Stomach (tissue), 9 donors: ENCODE data around the gene ANXA5. TPM values are rescaled to one million over a fixed set of nuclear protein-coding genes. Genes with fewer than 3 reads are reported as not detected.

ENCODE experiments used
- DNase-seq, 2 donors: peaks; one replicate each; pipeline versions ENCODE4 v3.0.0 to v3.0.0-alpha.2; 2013 to 2019
- H3K27ac ChIP-seq, 5 donors: fragments of 200-600 bp in 4 of 5; sonication (generic) in 4 of 5; one replicate each; pipeline ENCODE4 v1.5.1; 2013 to 2019; ENCODE audit warnings: mild to moderate bottlenecking in 1 of 5, moderate library complexity in 1 of 5
- H3K27me3 ChIP-seq, 3 donors: fragments of 200-600 bp; sonication (generic); one replicate each; pipeline ENCODE4 v1.5.1; 2017 to 2019; ENCODE audit warnings: mixed run types in 1 of 3
- H3K36me3 ChIP-seq, 4 donors: fragments of 200-600 bp; sonication (generic); 1 replicate in 3 of 4; 2 replicates in 1 of 4; pipeline ENCODE4 v1.5.1; 2016 to 2019
- H3K4me1 ChIP-seq, 4 donors: fragments of 200-600 bp; sonication (generic); one replicate each; pipeline ENCODE4 v1.5.1; 2016 to 2019
- H3K4me3 ChIP-seq, 4 donors: fragments of 200-600 bp; sonication (generic) in 3 of 4; one replicate each; pipeline ENCODE4 v1.5.1; 2016 to 2019; ENCODE audit warnings: mild to moderate bottlenecking in 1 of 4
- H3K9me3 ChIP-seq, 4 donors: fragments of 200-600 bp; sonication (generic); one replicate each; pipeline ENCODE4 v1.5.1; 2016 to 2019
- EP300 ChIP-seq: sonication (generic); formaldehyde crosslinking; IDR thresholded peaks from one replicate; pipeline ENCODE4 v1.6.1; 2017; ENCODE audit warnings: antibody characterized with exemption
- POLR2A ChIP-seq, 4 donors: fragments of 450-650 bp; IDR thresholded peaks; one replicate each; pipeline ENCODE4 v1.6.1; 2016; ENCODE audit warnings: antibody characterized with exemption in 4 of 4, control low read depth in 2 of 4, mild to moderate bottlenecking in 1 of 4, moderate library complexity in 1 of 4
- POLR2AphosphoS5 ChIP-seq, 3 donors: sonication (generic); formaldehyde crosslinking; IDR thresholded peaks; one replicate each; pipeline ENCODE4 v1.6.1; 2016; ENCODE audit warnings: antibody characterized with exemption in 3 of 3
- WGBS, 5 donors: extraction: QIAGEN DNeasy Blood & Tissue Kit in 3 of 5; methylation state at CpG; one replicate each; pipeline versions ENCODE4 v1.1.5 to v1.1.7; 2013 to 2018; 5-methylcytosine and 5-hydroxymethylcytosine counted together
- intact Hi-C: fragments of 100-400 bp; cut with DNase I; formaldehyde crosslinking; loops from one replicate; pipeline ENCODE4 v1.15.1; 2023; ENCODE audit warnings: low total_unique reads
- polyA plus RNA-seq, 3 donors: library from polyadenylated mRNA; stranded (reverse); fragments of 200-250 nt; gene quantifications; one replicate each; pipeline ENCODE4 v1.2.3, GENCODE V29; 2013
- total RNA-seq, 5 donors: library from RNA; depleted of rRNA; stranded (reverse); fragments of >200 nt; gene quantifications; one replicate each; pipeline versions ENCODE4 v1.1.0 to v1.2.3, GENCODE V29; 2014 to 2016
- TF ChIP-seq, protein P1 (sequence below), 7 experiments: fragments of 450-650 bp in 4 of 7; fragments of 200-600 bp in 3 of 7; sonication (generic) in 3 of 7; IDR thresholded peaks; one replicate each; pipeline ENCODE4 v1.5.1; 2016 to 2019; ENCODE audit warnings: antibody characterized with exemption in 7 of 7, control low read depth in 2 of 7, mild to moderate bottlenecking in 1 of 7
- donor health status: healthy with polysubstance abuse.
- donor health status: Bipolar disorder and iron deficiency.
- donor health status: healthy.

ANXA5 gene
- total and polyA plus RNA-seq, 8 donors: 77.9 to 368 (median 144) TPM

DNA sequence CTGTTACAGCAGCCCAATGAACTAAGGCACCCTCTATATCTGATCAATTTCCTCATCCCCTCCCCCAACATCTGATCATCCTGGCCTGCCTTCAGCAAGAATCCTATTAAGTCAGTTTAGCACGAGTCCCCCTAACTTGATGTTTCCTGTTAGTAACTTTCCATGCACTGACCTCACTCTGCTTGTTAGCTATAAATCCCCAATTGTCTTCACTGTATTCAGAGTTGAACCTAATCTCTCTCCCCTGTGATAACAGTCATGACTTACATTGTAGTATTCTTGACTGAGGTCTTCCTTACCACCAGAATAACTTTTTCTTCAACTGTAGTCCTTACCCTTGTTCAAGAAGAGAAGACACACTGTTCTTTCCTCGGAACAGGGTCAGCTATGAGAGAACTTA, 8.5 kb downstream of the ANXA5 start:
- H3K27me3 ChIP-seq: no peaks in the 10 kb centered on the region
- H3K4me3 ChIP-seq: no peak overlapping the region
- peaks cover 6 to 39% (median 32%) of the 10 kb centered on the region in 4 donors for H3K36me3 ChIP-seq
- TF ChIP-seq POLR2A (IDR thresholded peaks at IDR 0.05) (no peak), POLR2AphosphoS5 (IDR thresholded peaks at IDR 0.05) (no peak), EP300 (no peak)
- TF ChIP-seq, protein P1, sequence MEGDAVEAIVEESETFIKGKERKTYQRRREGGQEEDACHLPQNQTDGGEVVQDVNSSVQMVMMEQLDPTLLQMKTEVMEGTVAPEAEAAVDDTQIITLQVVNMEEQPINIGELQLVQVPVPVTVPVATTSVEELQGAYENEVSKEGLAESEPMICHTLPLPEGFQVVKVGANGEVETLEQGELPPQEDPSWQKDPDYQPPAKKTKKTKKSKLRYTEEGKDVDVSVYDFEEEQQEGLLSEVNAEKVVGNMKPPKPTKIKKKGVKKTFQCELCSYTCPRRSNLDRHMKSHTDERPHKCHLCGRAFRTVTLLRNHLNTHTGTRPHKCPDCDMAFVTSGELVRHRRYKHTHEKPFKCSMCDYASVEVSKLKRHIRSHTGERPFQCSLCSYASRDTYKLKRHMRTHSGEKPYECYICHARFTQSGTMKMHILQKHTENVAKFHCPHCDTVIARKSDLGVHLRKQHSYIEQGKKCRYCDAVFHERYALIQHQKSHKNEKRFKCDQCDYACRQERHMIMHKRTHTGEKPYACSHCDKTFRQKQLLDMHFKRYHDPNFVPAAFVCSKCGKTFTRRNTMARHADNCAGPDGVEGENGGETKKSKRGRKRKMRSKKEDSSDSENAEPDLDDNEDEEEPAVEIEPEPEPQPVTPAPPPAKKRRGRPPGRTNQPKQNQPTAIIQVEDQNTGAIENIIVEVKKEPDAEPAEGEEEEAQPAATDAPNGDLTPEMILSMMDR (IDR thresholded peaks at IDR 0.05): no peak
- intact Hi-C loops: no loop called here
- no peaks in the 10 kb centered on the region for H3K9me3 ChIP-seq
- peaks cover 46 to 82% (median 69%) of the 10 kb centered on the region in 4 donors for H3K4me1 ChIP-seq
- no peak for DNase-seq
- WGBS, 5 donors: 59 to 75% (median 69%) methylated on average over 2 of the region's 2 CpGs
- H3K27ac ChIP-seq: peak overlapping the region in 3 of 5 donors; percentile 11 to 82 (median 76)

DNA sequence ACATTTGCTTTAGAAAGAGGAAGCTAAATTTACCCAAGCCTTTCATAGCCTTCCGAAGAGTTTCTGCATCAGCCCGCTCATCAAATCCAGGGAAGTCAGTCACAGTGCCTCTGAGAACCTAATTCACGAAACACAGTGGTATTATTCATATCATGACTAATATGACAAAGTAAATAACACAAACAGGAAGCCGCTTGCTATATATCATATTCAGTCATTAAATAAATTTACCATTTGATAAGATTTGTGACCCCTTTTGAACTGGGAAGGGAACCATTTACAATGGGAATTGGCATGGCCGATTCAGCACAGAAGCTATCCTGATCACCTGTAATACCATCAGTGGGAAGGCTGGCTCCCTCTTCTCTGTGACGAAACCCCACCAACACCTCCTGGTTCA, 10.5 kb downstream of the ANXA5 start:
- DNase-seq: peak in 1 of 2 donors; percentile 49
- 36 to 56% (median 49%) methylated on average over 6 of the region's 6 CpGs for WGBS, 5 donors
- TF ChIP-seq POLR2AphosphoS5 (IDR thresholded peaks at IDR 0.05): peak in 2 of 3 donors; percentile 35 to 71
- no peak for TF ChIP-seq POLR2A (IDR thresholded peaks at IDR 0.05)
- Histone ChIP-seq H3K9me3 (no peaks in the 10 kb centered on the region), H3K4me1 (peaks cover 26 to 62% (median 49%) of the 10 kb centered on the region in 4 donors), H3K27me3 (no peaks in the 10 kb centered on the region), H3K27ac (peak overlapping the region in 2 of 5 donors; percentile 41 to 49), H3K4me3 (no peak overlapping the region), H3K36me3 (peaks cover 9 to 54% (median 51%) of the 10 kb centered on the region in 4 donors)
- intact Hi-C loops: no loop called here

DNA sequence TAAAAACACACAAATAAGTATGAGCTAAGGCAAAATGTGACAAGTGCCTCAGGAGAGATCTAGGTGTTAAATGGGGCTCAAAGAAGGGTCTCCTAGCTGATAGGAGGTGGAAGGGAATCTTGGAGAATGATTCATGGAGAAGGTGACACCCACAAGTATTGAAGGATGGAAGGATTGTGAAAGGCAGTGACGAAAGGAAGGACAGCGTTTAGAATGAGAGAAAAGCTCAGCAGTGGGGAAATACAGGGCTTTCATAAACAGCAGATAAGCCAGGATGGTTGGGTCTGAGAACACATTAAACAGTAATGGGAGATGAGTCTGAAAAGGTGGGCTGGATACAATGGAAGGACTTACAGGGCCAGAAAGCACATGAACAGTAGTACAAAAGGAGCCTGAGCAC, 11.5 kb downstream of the ANXA5 start:
- WGBS, 5 donors: 91 to 98% (median 92%) methylated on average over 2 of the region's 2 CpGs
- peaks cover 16 to 52% (median 39%) of the 10 kb centered on the region in 4 donors for H3K4me1 ChIP-seq
- DNase-seq: no peak
- no peak overlapping the region for H3K27ac ChIP-seq
- H3K9me3 ChIP-seq: no peaks in the 10 kb centered on the region
- peaks cover 18 to 64% (median 61%) of the 10 kb centered on the region in 4 donors for H3K36me3 ChIP-seq
- H3K27me3 ChIP-seq: no peaks in the 10 kb centered on the region
- TF ChIP-seq POLR2AphosphoS5 (IDR thresholded peaks at IDR 0.05) (no peak), EP300 (no peak), POLR2A (IDR thresholded peaks at IDR 0.05) (no peak)
- TF ChIP-seq, protein P1 (IDR thresholded peaks at IDR 0.05): no peak
- no peak overlapping the region for H3K4me3 ChIP-seq
- intact Hi-C loops: no loop called here

DNA sequence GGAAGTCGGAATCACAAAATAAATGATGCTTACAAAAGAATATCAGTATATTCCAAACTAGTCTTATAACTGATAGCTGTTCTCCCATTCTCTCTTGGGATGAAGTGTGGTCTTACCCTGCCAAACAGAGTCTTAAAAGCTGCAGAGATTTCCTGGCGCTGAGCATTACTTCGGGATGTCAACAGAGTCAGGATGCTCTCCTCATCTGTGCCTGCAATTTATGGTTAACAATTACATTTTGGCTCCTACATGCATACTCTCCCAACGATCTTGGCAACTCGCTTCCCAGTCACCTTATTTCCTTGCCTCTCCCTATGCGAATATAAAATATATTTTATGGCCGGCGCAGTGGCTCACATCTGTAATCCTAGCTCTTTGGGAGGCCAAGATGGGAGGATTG, 12.2 kb downstream of the ANXA5 start:
- Histone ChIP-seq H3K36me3 (peaks cover 25 to 71% (median 68%) of the 10 kb centered on the region in 4 donors), H3K27me3 (no peaks in the 10 kb centered on the region), H3K27ac (no peak overlapping the region), H3K4me1 (peaks cover 9 to 45% (median 32%) of the 10 kb centered on the region in 4 donors), H3K9me3 (no peaks in the 10 kb centered on the region), H3K4me3 (no peak overlapping the region)
- TF ChIP-seq POLR2AphosphoS5 (IDR thresholded peaks at IDR 0.05): no peak
- TF ChIP-seq EP300: no peak
- TF ChIP-seq, protein P1 (IDR thresholded peaks at IDR 0.05): no peak
- no peak for TF ChIP-seq POLR2A (IDR thresholded peaks at IDR 0.05)
- no peak for DNase-seq
- intact Hi-C loops: no loop called here
- WGBS, 5 donors: 85 to 94% (median 92%) methylated on average over 8 of the region's 8 CpGs

DNA sequence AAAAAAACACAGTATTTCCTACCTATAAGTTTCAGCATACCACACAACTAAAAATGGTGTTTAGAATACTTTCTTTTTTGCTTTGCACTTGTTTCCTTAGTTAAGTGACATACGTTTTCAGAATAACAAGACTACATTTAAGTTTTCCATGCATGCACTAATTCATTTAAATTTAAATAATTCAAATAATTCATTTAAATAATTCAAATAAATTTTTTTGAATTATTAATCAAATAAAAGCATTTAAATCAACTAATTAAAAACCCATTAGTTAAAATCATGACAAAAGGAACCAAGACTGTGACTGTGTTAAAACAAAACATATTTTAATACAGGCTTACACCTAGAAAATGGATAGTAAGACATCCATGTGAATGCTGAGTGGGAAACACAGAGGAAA, 12.8 kb downstream of the ANXA5 start:
- H3K27me3 ChIP-seq: no peaks in the 10 kb centered on the region
- no peak overlapping the region for H3K4me3 ChIP-seq
- H3K9me3 ChIP-seq: no peaks in the 10 kb centered on the region
- intact Hi-C loops: no loop called here
- H3K27ac ChIP-seq: no peak overlapping the region
- peaks cover 5 to 39% (median 29%) of the 10 kb centered on the region in 4 donors for H3K4me1 ChIP-seq
- H3K36me3 ChIP-seq: peaks cover 29 to 76% (median 73%) of the 10 kb centered on the region in 4 donors
- no peak for DNase-seq
- no peak for TF ChIP-seq POLR2AphosphoS5 (IDR thresholded peaks at IDR 0.05)
- no peak for TF ChIP-seq POLR2A (IDR thresholded peaks at IDR 0.05)
- TF ChIP-seq, protein P1 (IDR thresholded peaks at IDR 0.05): no peak
- no peak for TF ChIP-seq EP300
- 91 to 97% (median 94%) methylated on average over 1 of the region's 1 CpG for WGBS, 5 donors
